Measurements from ENCODE around the gene TSPAN18.

GRCh38 chr11:44765676-44766075, 38.9 kb downstream of the TSPAN18 start:
- TF ChIP-seq CTCF (conservative IDR thresholded peaks at IDR 0.05; ENCODE audit: low read length) (no peak), EZH2phosphoT487 (IDR thresholded peaks at IDR 0.05; ENCODE audit: borderline replicate concordance) (no peak)
